Measurements from ENCODE around the gene CPZ.

The CPZ gene

DNA sequence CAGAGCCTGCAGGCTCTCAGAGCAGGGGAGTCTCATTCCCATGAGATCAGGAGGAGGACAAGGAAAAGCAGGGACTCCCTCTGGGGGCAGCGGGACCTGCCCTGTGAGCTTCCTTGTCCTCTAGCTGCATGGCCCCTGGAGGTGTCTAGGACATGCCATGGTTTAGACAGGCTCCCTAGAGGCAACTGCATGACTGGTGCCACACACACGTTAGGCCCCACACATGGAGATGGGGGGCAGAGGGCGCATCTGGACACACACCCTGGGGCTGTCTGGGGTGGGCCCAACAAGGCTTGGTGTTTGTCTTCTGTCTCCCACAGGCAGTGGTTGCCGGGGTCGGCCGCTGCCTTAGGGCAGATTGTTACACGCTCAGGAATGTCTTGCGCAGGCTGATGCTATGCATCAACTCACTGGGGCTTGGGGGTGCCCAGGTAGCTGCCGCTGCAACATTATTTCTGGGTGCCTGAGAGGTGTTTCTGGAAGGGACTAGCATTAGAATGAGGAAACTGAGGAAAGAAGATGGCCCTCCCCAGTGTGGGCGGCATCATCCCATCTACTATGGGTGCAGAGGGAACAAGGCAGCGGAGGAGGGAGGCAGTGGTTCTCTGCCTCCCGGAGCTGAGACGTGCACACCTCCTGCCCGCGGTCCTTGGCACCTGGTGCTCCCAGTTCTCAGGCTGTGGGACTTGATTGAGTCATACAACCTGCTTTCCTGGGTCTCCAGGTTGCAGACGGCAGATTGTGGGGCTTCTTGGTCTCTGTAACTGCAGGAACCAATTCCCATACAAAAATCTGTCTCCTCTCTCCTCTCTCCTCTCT is 44.4 kb upstream of the CPZ start:
- no peak for DNase-seq (ENCODE audit: insufficient read length, low spot score)

DNA sequence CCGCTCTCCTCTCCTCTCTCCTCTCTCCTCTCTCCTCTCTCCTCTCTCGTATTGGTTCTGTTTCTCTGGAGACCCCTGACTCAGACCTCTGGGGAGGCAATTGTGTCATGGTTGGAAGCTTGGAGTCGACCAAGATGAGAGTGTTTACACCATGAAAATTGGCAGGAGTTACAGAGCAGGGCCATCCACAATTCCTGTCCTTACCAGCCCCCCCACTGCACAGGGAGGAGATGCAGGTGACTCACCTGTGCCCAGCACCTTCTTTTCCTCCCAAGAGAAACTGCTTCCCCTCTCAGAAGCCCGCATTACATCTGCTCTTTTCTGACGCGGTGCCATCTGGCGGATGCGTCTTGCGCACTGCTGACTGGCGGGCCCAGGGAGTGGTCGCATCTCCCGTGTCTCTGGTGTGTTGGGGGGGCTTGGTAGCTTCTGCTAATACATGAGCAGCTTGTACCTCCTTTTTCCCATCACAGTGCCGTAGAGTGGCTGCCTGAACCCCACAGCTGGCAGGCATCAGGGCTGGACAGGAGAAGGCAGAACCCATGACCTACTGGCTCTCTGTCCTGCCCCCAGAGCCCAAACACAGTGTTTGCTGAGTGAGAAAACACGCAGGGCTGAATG is 43.7 kb upstream of the CPZ start:
- FAIRE-seq = no peak
- no peak for DNase-seq (ENCODE audit: insufficient read length, low spot score)
- no peak for TF ChIP-seq POU2F2 (IDR thresholded peaks at IDR 0.05; ENCODE audit: low read depth, low read length)
- no peak for TF ChIP-seq POLR2A (IDR thresholded peaks at IDR 0.05; ENCODE audit: low read depth, low read length)
- TF ChIP-seq SPI1 (IDR thresholded peaks at IDR 0.05; ENCODE audit: low read depth, low read length) = no peak
- TF ChIP-seq POLR2AphosphoS5 (IDR thresholded peaks at IDR 0.05; ENCODE audit: low read depth, low read length) = no peak

More for the DNA sequence above, 44.4 kb upstream of the CPZ start:
- FAIRE-seq = no peak
- TF ChIP-seq TAF1 (IDR thresholded peaks at IDR 0.05; ENCODE audit: low read depth, low read length) (no peak), POLR2AphosphoS5 (IDR thresholded peaks at IDR 0.05; ENCODE audit: low read depth, low read length) (no peak), SPI1 (IDR thresholded peaks at IDR 0.05; ENCODE audit: low read depth, low read length) (no peak), POU2F2 (IDR thresholded peaks at IDR 0.05; ENCODE audit: low read depth, low read length) (no peak), POLR2A (IDR thresholded peaks at IDR 0.05; ENCODE audit: low read depth, low read length) (no peak), PAX5 (IDR thresholded peaks at IDR 0.05; ENCODE audit: insufficient read depth, low read length, severe bottlenecking) (no peak)

DNA sequence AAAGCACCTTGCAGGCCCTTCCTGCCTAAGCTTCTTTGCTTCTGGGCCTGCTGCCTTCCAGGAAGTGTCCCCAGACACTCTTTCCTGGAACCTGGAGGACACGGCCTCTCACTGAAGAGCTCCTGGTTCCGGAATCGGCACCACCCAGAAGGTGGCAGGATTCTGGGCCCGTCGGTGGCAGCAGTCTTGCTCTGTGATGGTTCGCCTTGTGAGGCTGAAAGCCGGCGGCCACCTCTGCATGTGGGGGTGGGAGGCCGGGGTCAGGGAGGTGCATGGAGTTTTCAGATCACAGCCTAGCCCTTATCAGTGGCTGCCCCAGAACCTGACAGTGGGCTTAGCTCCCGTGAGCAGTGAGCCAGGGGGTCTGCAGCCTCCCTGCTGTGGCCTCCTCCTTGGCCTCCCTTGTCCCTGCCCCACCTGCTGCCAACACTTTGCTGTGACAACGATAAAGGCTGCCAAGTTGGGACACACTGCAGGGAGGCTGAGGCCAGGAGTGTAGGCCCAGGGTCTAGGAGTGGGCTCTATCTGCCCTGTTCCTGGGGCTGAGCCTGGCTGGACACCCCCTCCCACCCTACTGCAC is 43.1 kb upstream of the CPZ start:
- DNase-seq (ENCODE audit: insufficient read length, low spot score) = no peak
- FAIRE-seq = no peak
- no peak for TF ChIP-seq POLR2A (IDR thresholded peaks at IDR 0.05; ENCODE audit: low read depth, low read length)
- no peak for TF ChIP-seq POLR2AphosphoS5 (IDR thresholded peaks at IDR 0.05; ENCODE audit: low read depth, low read length)
- TF ChIP-seq PAX5 (IDR thresholded peaks at IDR 0.05; ENCODE audit: insufficient read depth, low read length, severe bottlenecking) = no peak
- no peak for TF ChIP-seq POU2F2 (IDR thresholded peaks at IDR 0.05; ENCODE audit: low read depth, low read length)
- no peak for TF ChIP-seq TAF1 (IDR thresholded peaks at IDR 0.05; ENCODE audit: low read depth, low read length)
- TF ChIP-seq SPI1 (IDR thresholded peaks at IDR 0.05; ENCODE audit: low read depth, low read length) = no peak

DNA sequence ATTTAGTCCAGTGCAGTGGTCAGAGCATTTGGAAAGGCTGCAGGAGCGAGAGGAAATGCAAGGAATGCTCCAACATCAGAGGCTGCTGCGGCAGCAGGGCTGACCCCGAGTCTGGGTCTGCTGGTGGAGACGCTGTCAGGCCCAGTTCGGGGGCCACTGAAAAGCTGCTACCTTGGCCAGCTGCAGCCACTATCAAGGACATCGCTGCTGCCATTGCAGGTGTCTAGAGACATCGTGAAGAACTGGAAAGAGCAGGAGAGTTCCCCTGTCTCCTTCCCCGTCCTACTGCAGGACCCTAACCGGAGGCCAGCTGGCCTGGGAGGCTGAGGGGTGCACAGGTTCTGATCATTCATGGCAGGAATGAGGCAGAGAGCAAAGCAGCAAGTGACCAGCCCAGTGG is 41.9 kb upstream of the CPZ start:
- no peak for TF ChIP-seq SPI1 (IDR thresholded peaks at IDR 0.05; ENCODE audit: low read depth, low read length)
- no peak for TF ChIP-seq POU2F2 (IDR thresholded peaks at IDR 0.05; ENCODE audit: low read depth, low read length)
- no peak for TF ChIP-seq POLR2A (IDR thresholded peaks at IDR 0.05; ENCODE audit: low read depth, low read length)
- TF ChIP-seq POLR2AphosphoS5 (IDR thresholded peaks at IDR 0.05; ENCODE audit: low read depth, low read length) = no peak
- TF ChIP-seq PAX5 (IDR thresholded peaks at IDR 0.05; ENCODE audit: insufficient read depth, low read length, severe bottlenecking) = no peak
- TF ChIP-seq TAF1 (IDR thresholded peaks at IDR 0.05; ENCODE audit: low read depth, low read length) = no peak
- FAIRE-seq (no peak), DNase-seq (ENCODE audit: insufficient read length, low spot score) (no peak)

DNA sequence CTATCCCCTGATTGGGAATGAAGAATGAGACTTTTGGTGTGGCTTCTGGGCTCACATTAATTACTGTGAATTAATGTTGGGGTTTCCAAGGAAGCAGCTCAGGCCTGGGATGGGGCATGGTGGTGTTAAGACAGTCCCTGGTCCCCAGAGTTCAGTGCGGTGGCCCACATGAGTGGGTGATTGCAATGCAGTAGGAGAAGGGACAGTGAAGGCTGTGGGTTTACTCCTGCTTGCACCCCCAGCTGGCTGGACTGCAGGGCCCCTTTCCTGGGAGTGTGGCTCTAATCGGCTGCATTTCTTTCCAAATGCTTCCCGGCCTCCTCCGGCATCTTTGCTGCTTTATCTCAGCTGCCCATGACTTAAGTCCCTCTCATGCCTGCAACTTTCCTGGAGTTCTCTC is 40.5 kb upstream of the CPZ start:
- no peak for TF ChIP-seq TAF1 (IDR thresholded peaks at IDR 0.05; ENCODE audit: low read depth, low read length)
- DNase-seq (ENCODE audit: insufficient read length, low spot score) = no peak
- FAIRE-seq = no peak

DNA sequence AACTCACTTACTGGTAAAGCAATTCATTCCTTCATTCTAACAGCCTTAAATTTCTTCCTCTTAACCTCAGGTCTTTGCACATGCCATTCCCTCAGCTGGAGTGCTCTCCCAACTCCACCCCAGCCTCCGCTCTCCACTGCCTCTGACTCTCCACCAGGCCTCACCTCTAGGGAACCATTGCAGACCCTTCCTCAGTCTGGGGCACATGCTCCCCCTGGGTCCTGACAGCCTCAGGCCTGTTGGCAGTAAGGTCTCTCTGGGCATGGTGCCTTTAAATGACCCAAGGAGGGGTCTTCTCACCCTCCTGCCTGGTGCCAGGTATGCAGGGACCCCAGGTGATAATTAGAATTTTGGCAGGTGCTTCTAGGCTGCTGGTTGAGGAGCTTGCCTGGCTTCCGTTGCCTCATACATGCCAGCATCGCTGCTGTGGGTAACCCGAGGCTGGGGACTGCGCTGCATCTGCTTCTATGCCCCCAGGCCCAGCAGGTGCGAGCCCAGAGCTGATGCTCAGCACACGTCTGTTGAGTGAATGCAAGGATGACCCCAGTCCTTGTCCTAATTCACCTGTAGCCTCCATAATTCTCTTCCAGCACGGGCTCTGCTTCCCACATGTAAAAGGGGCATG is 39.9 kb upstream of the CPZ start:
- FAIRE-seq (no peak), DNase-seq (ENCODE audit: insufficient read length, low spot score) (no peak)
- TF ChIP-seq TAF1 (IDR thresholded peaks at IDR 0.05; ENCODE audit: low read depth, low read length) (no peak), SPI1 (IDR thresholded peaks at IDR 0.05; ENCODE audit: low read depth, low read length) (no peak), POLR2AphosphoS5 (IDR thresholded peaks at IDR 0.05; ENCODE audit: low read depth, low read length) (no peak), POLR2A (IDR thresholded peaks at IDR 0.05; ENCODE audit: low read depth, low read length) (no peak), POU2F2 (IDR thresholded peaks at IDR 0.05; ENCODE audit: low read depth, low read length) (no peak), PAX5 (IDR thresholded peaks at IDR 0.05; ENCODE audit: insufficient read depth, low read length, severe bottlenecking) (no peak)

DNA sequence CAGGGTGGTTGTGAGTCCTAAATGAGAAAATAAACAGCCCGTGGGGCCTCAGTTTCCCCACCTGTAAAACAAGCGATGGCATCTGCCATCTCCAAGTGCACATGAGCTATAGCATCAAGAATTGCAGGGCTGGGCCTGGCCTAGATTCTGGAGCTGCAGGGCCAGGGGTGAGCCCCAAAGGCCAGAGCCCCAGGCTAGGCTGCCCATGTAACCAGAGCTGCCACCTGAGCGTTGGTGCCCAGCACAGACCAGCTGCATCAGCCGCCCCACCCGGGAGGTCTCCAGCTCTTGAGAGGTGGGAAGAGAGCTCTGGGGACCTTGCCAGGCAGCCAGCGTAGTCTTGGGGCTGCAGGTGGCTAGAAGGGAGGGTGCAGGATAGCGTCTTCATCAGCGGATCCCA is 39.3 kb upstream of the CPZ start:
- no peak for DNase-seq (ENCODE audit: insufficient read length, low spot score)
- FAIRE-seq = no peak
- no peak for TF ChIP-seq POLR2A (IDR thresholded peaks at IDR 0.05; ENCODE audit: low read depth, low read length)
- no peak for TF ChIP-seq PAX5 (IDR thresholded peaks at IDR 0.05; ENCODE audit: insufficient read depth, low read length, severe bottlenecking)
- TF ChIP-seq TAF1 (IDR thresholded peaks at IDR 0.05; ENCODE audit: low read depth, low read length) = no peak

DNA sequence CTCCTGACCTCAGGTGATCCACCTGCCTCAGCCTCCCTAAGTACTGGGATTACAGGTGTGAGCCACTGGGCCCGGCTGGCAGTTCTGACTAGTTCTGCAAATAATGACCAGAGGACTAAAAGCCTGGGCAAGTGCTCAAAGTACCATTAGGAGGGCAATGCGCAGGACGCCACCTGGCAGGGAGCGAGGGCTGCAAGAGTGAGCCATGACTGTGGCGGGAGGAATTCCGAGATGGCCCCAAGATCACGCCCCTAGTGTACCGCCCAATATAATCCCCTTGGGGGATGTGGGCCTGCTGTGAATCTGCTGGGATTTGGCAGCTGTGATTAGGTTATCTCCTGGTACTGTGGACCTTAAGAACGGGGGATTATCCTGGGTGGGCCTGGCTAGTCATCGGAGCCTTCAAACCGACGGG is 38.6 kb upstream of the CPZ start:
- FAIRE-seq = no peak
- TF ChIP-seq TAF1 (IDR thresholded peaks at IDR 0.05; ENCODE audit: low read depth, low read length) (no peak), PAX5 (IDR thresholded peaks at IDR 0.05; ENCODE audit: insufficient read depth, low read length, severe bottlenecking) (no peak), POLR2A (IDR thresholded peaks at IDR 0.05; ENCODE audit: low read depth, low read length) (no peak), POLR2AphosphoS5 (IDR thresholded peaks at IDR 0.05; ENCODE audit: low read depth, low read length) (no peak), POU2F2 (IDR thresholded peaks at IDR 0.05; ENCODE audit: low read depth, low read length) (no peak), SPI1 (IDR thresholded peaks at IDR 0.05; ENCODE audit: low read depth, low read length) (no peak)
- no peak for DNase-seq (ENCODE audit: insufficient read length, low spot score)

DNA sequence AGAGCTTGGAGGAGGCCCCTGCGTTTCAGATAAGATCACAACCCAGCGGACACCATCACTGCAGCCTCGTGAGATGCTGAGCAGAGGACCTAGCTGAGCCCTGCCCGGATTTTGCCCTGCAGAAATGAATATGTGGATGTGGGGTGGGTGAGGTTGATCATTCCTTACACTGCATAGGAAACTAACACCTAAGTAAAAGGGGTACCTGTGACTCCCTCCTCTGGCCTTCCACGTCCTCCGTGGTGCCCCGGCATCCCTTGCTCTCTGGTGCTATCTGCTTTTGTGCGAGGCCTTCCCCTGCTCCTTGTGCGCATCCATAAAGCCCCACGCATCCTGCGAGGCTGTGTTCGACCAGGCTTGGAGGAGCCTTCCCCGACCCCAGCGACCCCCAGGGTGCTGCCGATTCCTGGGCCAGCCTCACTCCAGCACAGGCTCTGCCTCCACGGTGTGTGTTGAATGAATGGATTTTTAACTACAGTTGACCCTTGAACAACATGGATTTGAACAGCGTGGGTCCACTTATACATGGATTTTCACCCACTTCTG is 37.9 kb upstream of the CPZ start:
- FAIRE-seq (no peak), DNase-seq (ENCODE audit: insufficient read length, low spot score) (no peak)
- TF ChIP-seq POLR2A (IDR thresholded peaks at IDR 0.05; ENCODE audit: low read depth, low read length) (no peak), PAX5 (IDR thresholded peaks at IDR 0.05; ENCODE audit: insufficient read depth, low read length, severe bottlenecking) (no peak), POU2F2 (IDR thresholded peaks at IDR 0.05; ENCODE audit: low read depth, low read length) (no peak), TAF1 (IDR thresholded peaks at IDR 0.05; ENCODE audit: low read depth, low read length) (no peak), POLR2AphosphoS5 (IDR thresholded peaks at IDR 0.05; ENCODE audit: low read depth, low read length) (no peak), SPI1 (IDR thresholded peaks at IDR 0.05; ENCODE audit: low read depth, low read length) (no peak)
